ENCODE measurements around the gene RIPOR3.

DNA sequence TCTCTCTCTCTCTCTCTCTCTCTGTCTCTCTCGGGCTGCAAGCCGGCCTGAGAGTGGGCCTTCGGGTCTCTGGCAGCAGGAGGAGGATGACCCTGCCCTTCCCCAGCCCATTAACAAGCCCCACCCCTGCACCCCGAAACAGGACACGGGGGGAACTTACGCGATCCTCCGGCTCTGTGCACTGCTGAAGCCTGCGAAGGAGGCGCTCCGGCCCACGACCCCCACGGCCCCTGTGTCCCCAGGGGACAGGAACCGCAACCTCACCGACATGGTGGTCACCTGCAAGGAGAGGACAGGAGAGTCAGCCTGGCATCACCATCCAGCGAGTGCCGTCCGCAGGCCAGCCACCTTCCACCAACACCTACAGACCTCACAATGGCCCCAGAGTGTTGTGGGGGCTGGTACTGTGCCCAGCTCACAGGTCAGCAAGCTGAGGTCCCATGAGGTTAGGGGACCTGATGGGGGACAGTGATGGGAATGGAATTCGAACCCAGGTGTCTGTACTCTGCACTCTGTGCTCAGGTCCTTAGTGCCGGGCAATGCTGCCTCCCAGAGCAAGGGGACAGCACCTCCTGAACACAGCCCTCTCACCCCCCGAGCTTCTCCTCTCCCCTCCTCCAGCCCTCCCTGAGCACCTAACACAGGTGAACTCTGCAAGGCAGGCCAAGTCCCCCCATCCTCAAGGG, 60.6 kb downstream of the RIPOR3 start:
- TF ChIP-seq, protein P1, sequence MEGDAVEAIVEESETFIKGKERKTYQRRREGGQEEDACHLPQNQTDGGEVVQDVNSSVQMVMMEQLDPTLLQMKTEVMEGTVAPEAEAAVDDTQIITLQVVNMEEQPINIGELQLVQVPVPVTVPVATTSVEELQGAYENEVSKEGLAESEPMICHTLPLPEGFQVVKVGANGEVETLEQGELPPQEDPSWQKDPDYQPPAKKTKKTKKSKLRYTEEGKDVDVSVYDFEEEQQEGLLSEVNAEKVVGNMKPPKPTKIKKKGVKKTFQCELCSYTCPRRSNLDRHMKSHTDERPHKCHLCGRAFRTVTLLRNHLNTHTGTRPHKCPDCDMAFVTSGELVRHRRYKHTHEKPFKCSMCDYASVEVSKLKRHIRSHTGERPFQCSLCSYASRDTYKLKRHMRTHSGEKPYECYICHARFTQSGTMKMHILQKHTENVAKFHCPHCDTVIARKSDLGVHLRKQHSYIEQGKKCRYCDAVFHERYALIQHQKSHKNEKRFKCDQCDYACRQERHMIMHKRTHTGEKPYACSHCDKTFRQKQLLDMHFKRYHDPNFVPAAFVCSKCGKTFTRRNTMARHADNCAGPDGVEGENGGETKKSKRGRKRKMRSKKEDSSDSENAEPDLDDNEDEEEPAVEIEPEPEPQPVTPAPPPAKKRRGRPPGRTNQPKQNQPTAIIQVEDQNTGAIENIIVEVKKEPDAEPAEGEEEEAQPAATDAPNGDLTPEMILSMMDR (IDR thresholded peaks at IDR 0.05): no peak
- TF ChIP-seq POLR2A (IDR thresholded peaks at IDR 0.05): no peak

All from lower leg skin (tissue), 3 donors.